Stimulated activated CD4-positive, alpha-beta T cell treated with anti-CD3 and anti-CD28 coated beads, Interleukin-15, amount 100 ng/mL, for 48 hours (primary cell): ENCODE measurements around the gene KRTAP10-5.

Experiments used
- DNase-seq, 2 donors: peaks; one replicate each; pipeline ENCODE4 v3.0.0-alpha.2; 2020; ENCODE audit warnings: low read depth in 2 of 2

The KRTAP10-5 gene

GRCh38 chr21:44549525-44550211 lies 30.7 kb downstream of the KRTAP10-5 start:
- no peak for DNase-seq

DNA sequence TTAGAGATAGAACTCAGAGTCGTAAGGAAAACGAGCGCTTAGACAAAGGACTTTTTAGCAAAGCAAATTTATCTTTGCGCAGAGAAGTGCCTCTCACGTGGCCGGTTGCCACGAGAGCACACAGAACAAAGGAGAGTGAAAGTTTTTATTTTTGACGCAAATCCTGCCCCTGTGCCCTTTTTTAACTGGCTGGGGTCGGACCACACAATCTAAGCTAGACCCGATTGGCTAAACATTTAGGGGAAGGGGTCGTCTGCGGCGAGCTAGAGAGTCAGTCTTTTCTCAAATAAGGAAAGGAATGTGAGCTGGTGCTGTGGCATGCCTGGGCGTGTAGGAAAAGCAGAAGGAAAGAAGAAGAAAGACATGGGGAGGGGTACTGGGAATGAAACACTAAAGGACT lies 31.5 kb downstream of the KRTAP10-5 start:
- DNase-seq: no peak

- DNase-seq: no peak
Observed at GRCh38 chr21:44548381-44548780, 32.0 kb downstream of the KRTAP10-5 start.

DNA sequence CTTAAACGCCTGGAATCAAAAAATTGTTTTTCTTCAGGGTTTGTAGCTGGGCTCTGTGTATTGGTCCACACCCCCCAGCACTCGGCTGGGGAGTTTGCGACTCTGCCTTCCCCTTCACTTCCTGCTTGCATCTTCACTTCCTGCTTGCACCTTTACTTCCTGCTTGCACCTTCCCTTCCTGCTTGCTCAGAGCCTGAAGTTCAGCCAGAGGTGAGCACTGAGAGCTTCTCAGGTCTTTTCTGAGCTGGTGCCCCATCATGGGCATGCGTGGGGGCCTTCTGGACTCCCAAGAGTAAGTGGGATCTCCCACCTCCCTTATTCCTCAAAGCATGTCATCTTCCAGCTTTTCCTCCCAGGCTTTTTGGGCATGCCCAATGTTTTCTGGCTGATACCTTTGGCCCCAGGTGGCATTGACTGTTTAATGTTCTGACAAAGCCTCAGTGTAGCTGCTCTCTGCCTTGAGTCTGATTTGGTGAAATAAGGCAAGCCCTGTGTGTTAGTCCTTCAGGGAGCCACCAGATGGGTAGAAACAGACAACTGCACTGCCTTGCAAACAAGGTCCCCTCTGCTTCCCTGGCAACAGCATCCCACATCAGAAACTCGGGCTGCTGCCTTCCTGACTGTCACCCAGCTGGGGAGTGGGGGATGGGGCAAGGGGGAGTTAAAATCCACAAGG lies 32.6 kb downstream of the KRTAP10-5 start:
- DNase-seq: no peak

- no peak for DNase-seq
Observed at GRCh38 chr21:44544566-44544965, 35.8 kb downstream of the KRTAP10-5 start.

- no peak for DNase-seq
Observed at GRCh38 chr21:44542716-44543115, 37.7 kb downstream of the KRTAP10-5 start.

DNA sequence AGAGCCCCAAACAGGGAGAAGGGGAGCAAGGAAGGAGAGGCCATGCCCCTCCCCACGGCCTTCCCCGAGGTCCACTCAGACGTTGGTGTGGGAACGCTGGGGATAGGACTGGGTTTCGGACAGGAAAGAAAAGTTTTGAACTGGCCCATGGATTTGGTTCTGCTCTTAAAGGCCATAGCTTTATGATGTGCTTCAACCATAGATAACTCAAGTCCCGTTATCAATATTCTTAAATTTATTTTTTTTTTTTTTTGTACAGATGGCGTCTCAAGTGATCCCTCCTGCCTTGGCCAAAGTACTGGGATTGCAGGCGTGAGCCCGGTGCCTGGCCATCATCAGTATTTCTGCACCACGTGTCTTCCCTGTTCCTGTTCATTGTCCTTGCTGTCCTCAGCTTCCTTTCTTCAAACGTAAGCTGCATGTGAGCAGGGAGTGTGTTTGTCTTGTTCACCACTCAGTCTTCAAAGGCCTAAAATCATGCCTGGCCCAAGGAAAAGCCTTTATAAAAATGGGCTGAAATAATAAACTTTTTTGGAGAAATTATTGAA lies 39.6 kb downstream of the KRTAP10-5 start:
- no peak for DNase-seq

DNA sequence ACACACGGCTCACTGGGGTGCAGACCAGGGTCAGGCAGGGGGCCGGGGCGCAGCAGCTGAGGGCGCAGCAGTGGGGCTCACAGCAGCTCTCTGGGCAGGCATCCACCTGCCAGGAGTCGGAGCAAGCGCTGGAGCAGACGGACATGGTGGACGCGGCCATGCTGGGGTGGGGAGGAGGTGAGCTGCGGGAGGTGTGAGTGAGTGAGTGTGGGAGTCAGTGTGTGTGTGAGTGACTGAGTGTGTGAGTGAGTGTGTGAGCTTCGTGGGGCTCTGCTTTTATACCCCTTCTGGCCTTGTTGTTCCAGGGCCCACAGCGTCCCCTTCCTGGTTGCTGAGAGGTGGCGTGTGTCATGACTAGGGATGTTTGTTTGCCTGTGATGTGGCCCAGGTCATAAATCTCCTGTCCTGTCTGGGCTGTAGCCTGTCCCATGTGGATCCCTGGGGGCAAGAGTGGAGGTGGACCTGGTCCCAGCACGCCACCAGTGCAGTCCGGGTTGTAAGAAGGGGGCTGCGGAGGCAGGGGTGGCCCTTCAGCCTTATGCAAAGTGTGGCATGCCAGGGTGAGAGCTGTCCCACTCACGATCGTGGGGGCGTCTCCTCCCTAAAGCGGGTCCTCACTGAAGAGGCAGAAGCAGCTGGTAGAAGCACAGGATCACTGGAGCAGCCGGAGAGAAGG lies 40.3 kb downstream of the KRTAP10-5 start, which contains the start of gene KRTAP10-1:
Gene KRTAP10-1, minus strand, starts transcription at position 205 of the 676 bp plus-strand sequence. Its CDS starts 45 bp downstream, at position 160.
- DNase-seq: no peak

DNA sequence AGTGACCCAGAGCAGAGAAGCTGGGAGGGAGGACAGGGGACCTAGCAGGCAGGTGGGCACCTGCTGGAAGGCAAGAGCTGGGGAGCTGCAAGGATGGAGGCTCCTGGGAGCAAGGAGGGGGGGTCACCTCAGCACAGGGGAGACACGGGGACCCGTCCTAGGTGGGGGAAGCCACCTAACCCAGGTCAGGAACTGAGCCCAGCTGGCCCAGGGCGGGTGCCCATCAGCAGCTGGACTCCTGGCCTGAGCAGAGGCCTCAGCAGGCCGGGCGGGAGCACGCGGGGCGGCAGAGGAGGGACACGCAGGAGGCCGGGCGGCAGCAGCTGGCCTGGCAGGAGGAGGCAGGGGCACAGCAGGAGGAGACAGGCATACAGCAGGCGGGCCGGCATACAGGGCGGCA lies 41.4 kb downstream of the KRTAP10-5 start:
- DNase-seq: no peak

GRCh38 chr21:44537930-44538911 lies 42.2 kb downstream of the KRTAP10-5 start:
- DNase-seq: no peak

- no peak for DNase-seq
Observed at GRCh38 chr21:44535963-44536362, 44.4 kb downstream of the KRTAP10-5 start.

- DNase-seq: no peak
Observed at GRCh38 chr21:44534688-44535087, 45.7 kb downstream of the KRTAP10-5 start.

DNA sequence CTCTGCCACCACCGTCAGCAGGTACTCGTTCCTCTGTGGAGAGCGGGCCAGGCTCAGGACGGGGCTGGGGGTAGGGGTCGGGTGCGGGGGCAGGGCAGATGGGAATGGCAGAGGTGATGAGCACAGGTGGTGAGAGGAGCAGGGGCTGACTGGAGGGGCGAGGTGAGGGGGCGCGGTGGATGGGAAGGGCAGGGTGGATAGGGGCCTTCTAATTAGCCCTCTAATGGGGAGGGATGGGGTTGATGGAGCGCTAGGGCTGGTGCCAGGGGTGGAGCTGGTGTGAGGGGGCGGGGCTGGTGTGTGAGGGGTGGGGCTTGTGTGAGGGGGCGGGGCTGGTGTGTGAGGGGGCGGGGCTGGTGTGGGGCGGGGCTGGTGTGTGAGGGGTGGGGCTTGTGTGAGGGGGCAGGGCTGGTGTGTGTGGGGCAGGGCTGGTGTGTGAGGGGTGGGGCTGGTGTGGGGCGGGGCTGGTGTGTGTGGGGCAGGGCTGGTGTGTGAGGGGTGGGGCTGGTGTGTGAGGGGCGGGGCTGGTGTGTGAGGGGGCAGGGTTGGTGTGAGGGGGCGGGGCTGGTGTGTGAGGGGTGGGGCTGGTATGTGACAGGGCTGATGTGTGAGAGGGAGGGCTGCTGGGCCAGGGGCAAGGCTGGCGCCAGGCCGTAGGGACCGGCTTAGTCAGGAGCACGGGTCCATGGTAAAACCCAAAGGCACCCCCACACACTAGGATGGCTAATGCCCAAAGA lies 46.3 kb downstream of the KRTAP10-5 start:
- DNase-seq: no peak

DNA sequence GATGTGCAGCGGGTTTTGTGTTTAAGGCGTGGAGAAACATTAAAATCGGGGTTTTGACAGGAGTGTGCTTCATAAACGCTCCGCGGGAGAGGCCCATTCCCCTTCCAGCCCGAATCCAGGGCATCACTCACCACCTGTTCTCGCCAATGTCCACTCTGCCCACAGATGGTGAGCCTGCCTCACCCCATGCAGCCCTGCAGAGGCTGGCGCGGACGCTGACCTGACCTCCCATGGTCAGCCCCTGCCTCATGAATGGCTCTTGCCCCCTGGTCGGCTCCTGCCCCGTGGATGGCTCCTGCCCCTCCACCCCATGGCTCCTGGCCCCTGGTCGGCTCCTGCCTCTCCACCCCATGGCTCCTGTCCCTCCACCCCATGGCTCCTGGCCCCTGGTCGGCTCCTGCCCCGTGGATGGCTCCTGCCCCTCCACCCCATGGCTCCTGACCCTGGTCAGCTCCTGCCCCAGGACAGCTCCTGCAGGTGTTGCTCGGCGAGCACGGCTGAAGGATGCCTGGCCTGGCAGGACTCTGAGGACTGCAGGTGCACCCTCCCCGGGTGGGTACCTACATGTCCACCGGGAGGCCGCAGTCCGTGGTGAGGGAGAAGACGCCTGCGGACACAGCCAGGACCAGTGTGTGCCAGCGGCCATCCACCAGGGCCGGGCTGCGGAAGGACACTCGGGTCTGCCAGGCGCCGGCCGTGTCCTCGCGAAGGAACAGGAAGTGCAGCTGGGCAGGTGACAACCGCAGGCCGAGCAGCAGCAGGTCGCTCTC lies 47.1 kb downstream of the KRTAP10-5 start:
- DNase-seq: no peak

- DNase-seq: no peak
Observed at GRCh38 chr21:44532712-44533111, 47.7 kb downstream of the KRTAP10-5 start.

- DNase-seq: no peak
Observed at GRCh38 chr21:44531606-44532564, 48.5 kb downstream of the KRTAP10-5 start.

DNA sequence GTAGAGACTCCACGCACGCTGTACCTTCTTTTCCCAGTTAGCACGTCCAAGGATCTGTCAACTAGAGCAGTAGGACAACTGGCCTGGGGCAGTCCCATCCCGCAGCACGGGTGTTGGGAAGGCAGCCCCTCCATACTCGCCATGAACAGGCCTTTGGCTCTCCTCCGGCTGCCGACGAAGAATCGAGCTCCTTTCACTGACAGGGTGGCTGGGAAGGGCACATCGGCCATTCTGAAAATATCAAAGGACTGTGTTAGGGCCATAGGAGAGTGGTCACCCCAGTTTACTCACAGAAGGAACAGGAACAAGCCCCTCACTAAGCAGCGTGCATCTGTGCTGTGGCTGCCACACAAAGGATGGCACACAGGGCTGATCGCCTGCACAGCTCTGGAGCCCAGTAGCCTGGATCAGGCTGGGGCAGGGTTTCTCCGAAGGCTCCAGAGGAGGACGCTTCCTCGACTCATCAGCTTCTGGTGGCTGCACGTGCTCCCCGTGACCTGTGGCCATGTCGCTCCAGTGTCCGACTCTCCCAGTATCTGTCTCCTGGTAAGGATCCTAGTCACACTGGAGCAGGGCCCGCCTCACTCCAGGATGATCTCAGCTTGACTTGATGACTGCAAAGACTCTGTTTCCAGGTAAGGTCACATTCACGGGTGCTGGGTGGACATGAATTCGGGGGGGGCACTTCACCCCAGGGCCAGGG lies 49.4 kb downstream of the KRTAP10-5 start:
- DNase-seq: no peak
